GM12864 (cell line): ENCODE measurements around the gene KCNJ12.
"Not testable (repeated sequence)": the region's sequence is repeated elsewhere in the genome, so short reads cannot be mapped to it uniquely, and the experiment has no call there.

Experiments used
- DNase-seq: peaks from one replicate; pipeline ENCODE4 v3.0.0-alpha.2; 2011; ENCODE audit warnings: low read depth
- H3K4me3 ChIP-seq: 2 replicates; pipeline ENCODE4 v1.5.1; 2011; ENCODE audit warnings: mild to moderate bottlenecking, low read depth, low read length, control low read depth
- CTCF ChIP-seq: IDR thresholded peaks from 2 replicates; pipeline ENCODE4 v1.5.1; 2011; ENCODE audit warnings: low read depth, mild to moderate bottlenecking, moderate library complexity, low read length, control low read depth, inconsistent platforms; ENCODE audit errors: missing control alignments

Gene KCNJ12

GRCh38 chr17:21454441-21454840 is 78.3 kb downstream of the KCNJ12 start:
- H3K4me3 ChIP-seq = no peak overlapping the region
- TF ChIP-seq CTCF = no peak
- DNase-seq = no peak

GRCh38 chr17:21455761-21456160 is 79.6 kb downstream of the KCNJ12 start:
- TF ChIP-seq CTCF = no peak
- no peak for DNase-seq
- H3K4me3 ChIP-seq = no peak overlapping the region

GRCh38 chr17:21456449-21456848 is 80.3 kb downstream of the KCNJ12 start:
- H3K4me3 ChIP-seq, DNase-seq: not testable (repeated sequence)

- DNase-seq = peak; percentile 16
- no peak overlapping the region for H3K4me3 ChIP-seq
- TF ChIP-seq CTCF = peak; percentile 77
These were observed 81.2 kb downstream of the KCNJ12 start for GRCh38 chr17:21457051-21458026.

GRCh38 chr17:21458054-21458453 is 81.9 kb downstream of the KCNJ12 start:
- DNase-seq = no peak
- no peak for TF ChIP-seq CTCF
- H3K4me3 ChIP-seq = no peak overlapping the region

- H3K4me3 ChIP-seq = no peak overlapping the region
- DNase-seq = no peak
- TF ChIP-seq CTCF = no peak
These were observed 83.4 kb downstream of the KCNJ12 start for GRCh38 chr17:21459536-21459935.

GRCh38 chr17:21460358-21460757 is 84.2 kb downstream of the KCNJ12 start:
- H3K4me3 ChIP-seq = no peak overlapping the region
- no peak for DNase-seq
- TF ChIP-seq CTCF = no peak
